ENCODE data around the gene MICOS13.

GRCh38 chr19:5717215-5717935 is 37.1 kb upstream of the MICOS13 start:
- TF ChIP-seq, protein P1, sequence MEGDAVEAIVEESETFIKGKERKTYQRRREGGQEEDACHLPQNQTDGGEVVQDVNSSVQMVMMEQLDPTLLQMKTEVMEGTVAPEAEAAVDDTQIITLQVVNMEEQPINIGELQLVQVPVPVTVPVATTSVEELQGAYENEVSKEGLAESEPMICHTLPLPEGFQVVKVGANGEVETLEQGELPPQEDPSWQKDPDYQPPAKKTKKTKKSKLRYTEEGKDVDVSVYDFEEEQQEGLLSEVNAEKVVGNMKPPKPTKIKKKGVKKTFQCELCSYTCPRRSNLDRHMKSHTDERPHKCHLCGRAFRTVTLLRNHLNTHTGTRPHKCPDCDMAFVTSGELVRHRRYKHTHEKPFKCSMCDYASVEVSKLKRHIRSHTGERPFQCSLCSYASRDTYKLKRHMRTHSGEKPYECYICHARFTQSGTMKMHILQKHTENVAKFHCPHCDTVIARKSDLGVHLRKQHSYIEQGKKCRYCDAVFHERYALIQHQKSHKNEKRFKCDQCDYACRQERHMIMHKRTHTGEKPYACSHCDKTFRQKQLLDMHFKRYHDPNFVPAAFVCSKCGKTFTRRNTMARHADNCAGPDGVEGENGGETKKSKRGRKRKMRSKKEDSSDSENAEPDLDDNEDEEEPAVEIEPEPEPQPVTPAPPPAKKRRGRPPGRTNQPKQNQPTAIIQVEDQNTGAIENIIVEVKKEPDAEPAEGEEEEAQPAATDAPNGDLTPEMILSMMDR (IDR thresholded peaks at IDR 0.05; ENCODE audit: poor library complexity, severe bottlenecking) = no peak
- no peak for TF ChIP-seq TAF1 (IDR thresholded peaks at IDR 0.05; ENCODE audit: low read depth)
- TF ChIP-seq RAD21 (conservative IDR thresholded peaks at IDR 0.05) = no peak
- TF ChIP-seq SMC3 (conservative IDR thresholded peaks at IDR 0.05; ENCODE audit: poor library complexity) = no peak
- no peak for TF ChIP-seq EZH2 (IDR thresholded peaks at IDR 0.05; ENCODE audit: borderline replicate concordance, insufficient read depth, low read length, poor library complexity, severe bottlenecking)
- TF ChIP-seq, protein P2, sequence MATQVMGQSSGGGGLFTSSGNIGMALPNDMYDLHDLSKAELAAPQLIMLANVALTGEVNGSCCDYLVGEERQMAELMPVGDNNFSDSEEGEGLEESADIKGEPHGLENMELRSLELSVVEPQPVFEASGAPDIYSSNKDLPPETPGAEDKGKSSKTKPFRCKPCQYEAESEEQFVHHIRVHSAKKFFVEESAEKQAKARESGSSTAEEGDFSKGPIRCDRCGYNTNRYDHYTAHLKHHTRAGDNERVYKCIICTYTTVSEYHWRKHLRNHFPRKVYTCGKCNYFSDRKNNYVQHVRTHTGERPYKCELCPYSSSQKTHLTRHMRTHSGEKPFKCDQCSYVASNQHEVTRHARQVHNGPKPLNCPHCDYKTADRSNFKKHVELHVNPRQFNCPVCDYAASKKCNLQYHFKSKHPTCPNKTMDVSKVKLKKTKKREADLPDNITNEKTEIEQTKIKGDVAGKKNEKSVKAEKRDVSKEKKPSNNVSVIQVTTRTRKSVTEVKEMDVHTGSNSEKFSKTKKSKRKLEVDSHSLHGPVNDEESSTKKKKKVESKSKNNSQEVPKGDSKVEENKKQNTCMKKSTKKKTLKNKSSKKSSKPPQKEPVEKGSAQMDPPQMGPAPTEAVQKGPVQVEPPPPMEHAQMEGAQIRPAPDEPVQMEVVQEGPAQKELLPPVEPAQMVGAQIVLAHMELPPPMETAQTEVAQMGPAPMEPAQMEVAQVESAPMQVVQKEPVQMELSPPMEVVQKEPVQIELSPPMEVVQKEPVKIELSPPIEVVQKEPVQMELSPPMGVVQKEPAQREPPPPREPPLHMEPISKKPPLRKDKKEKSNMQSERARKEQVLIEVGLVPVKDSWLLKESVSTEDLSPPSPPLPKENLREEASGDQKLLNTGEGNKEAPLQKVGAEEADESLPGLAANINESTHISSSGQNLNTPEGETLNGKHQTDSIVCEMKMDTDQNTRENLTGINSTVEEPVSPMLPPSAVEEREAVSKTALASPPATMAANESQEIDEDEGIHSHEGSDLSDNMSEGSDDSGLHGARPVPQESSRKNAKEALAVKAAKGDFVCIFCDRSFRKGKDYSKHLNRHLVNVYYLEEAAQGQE (IDR thresholded peaks at IDR 0.05; ENCODE audit: borderline replicate concordance) = no peak
- no peak for TF ChIP-seq POLR2AphosphoS5 (IDR thresholded peaks at IDR 0.05)
- no peak for TF ChIP-seq EP300 (conservative IDR thresholded peaks at IDR 0.05; ENCODE audit: poor library complexity, severe bottlenecking)
- no peak for TF ChIP-seq MXI1 (conservative IDR thresholded peaks at IDR 0.05; ENCODE audit: poor library complexity, severe bottlenecking)
